GM18511 (cell line): ENCODE measurements around the gene IL23R.

ENCODE experiments used
- ATAC-seq: cut with Tn5 transposase; IDR thresholded peaks from one replicate; pipeline ENCODE4 v1.9.1; 2021; ENCODE audit warnings: mild to moderate bottlenecking, moderate library complexity; ENCODE audit not compliant: unreplicated experiment

Gene IL23R

DNA sequence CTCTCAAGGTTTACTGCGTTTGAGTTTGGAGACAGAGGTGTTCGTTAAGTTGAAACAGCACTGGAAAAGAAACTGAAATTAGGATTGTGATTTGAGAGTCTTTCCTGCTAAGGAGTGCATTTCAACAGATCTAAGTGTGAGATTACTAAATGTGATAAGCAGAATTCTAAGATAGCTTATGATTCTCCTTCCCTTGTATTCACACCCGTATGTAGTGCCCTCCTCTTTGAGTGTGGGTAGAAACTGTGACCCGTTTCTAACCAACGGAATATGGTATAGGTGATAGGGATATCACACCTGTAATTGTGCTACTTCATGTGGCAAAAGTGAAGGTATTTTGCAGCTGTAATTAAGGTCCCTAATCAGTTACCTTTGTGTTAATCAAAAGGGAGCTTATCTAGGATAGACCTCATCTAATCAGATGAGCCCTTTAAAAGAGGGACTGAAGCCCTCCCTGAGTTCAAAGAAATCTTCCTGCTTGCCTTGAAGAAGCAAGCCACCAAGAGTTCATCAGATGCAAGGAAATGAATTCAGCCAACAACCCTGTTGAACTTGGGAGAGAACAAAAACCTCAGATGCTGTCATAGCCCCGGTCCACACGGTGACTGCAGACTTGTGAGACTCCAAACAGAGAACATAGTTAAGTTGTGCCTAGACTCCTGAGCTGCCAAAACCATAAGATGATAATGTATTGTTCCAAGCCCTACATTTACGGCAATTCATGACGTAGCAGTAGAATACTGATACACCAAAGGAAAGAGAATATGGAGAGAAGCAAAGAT, 128.8 kb downstream of the IL23R start:
- no peak for ATAC-seq

DNA sequence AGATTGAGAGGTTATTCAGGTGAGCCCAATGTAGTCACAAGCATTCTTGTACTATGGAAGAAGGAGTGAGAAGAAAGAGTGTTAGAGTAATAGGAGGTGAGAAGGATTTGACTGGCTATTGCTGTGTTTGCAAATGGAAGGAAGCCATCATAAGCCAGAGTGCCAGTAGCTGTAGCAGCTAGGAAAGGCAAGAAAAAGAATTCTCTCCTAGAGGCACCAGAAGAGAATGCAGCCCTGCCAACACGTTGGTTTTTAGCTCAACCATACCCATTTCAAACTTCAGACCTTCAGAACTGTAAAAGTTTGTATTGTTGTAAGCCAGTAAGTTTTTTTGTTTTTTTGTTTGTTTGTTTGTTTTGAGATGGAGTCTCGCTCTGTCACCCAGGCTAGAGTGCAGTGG, 132.5 kb downstream of the IL23R start:
- no peak for ATAC-seq

DNA sequence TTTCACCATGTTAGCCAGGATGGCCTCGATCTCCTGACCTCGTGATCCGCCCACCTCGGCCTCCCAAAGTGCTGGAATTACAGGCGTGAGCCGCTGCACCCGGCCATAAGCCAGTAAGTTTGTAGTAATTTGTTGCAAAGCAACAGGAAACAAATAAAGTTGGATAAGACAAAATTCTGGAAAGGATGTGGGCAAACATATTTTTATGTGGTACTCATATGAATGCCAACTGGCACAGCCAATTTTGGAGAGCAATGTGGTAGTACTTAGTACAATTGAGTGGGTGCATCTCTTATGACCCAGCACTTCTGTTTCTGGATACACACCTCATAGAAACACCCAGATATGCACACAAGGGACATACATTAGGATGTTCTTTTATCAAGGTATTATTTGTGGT, 133.0 kb downstream of the IL23R start:
- ATAC-seq, result no peak

DNA sequence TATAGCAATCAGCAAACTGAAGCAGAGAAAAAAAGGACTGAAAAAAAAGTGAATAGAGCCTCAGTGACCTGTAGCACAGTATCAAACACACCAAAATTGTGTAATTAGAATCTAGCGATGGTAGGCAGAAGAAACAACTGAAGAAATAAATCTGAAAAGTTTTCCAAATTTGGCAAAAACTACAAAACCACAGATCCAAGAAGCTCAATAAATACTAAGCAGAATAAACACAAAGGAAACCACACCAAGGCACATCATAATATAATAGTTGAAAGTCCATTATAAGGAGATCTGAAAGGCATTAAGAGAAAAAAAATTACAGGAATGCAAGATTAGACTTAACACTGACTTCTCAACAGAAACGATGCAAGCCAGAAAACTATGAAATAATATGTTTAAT, 134.3 kb downstream of the IL23R start:
- no peak for ATAC-seq

- ATAC-seq, result no peak
Measured at GRCh38 chr1:67304023-67304422, 137.8 kb downstream of the IL23R start.

DNA sequence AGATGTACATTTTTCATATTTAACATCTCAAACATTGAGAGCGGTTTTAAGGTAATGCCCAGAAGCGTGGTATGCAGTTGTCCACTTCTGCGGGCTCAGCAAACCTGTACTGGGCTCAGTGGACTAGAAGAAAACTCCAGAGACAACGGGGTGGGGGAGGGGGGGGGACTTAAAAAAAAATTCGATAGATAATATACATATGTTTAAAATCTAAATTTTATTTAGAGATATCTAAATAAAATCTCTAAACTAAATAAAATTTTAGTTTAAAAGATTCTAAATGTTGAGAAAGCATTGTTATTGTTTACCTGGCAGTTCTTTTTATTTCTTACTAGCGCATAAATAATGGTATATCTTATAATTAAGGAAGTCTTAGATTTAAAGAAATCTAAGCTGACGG, 140.3 kb downstream of the IL23R start:
- ATAC-seq, result no peak

DNA sequence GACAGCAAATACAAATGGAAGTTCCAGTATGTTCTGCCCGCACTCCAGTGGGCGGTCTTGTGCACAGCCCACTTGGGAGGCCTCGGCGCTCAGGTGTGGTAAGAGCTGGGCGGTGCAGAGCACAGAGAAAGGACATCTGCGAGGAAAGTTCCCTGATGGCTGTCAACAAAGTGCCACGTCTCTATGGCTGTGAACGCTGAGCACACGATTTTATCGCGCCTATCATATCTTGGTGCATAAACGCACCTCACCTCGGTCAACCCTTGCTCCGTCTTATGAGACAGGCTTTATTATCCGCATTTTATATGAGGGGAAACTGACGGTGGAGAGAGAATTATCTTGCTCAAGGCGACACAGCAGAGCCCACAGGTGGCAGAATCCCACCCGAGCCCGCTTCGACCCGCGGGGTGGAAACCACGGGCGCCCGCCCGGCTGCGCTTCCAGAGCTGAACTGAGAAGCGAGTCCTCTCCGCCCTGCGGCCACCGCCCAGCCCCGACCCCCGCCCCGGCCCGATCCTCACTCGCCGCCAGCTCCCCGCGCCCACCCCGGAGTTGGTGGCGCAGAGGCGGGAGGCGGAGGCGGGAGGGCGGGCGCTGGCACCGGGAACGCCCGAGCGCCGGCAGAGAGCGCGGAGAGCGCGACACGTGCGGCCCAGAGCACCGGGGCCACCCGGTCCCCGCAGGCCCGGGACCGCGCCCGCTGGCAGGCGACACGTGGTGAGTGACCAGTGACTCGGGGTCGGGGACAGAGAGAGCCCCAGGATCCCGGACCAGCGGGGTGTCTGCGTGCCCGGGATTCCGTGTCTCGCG, 141.2 kb downstream of the IL23R start, which contains the start of gene IL12RB2:
Gene IL12RB2 (plus strand): TSS at position 623 of the 810 bp plus-strand sequence. CDS start 12,496 bp downstream, outside the sequence.
- peak; percentile 68 for ATAC-seq

DNA sequence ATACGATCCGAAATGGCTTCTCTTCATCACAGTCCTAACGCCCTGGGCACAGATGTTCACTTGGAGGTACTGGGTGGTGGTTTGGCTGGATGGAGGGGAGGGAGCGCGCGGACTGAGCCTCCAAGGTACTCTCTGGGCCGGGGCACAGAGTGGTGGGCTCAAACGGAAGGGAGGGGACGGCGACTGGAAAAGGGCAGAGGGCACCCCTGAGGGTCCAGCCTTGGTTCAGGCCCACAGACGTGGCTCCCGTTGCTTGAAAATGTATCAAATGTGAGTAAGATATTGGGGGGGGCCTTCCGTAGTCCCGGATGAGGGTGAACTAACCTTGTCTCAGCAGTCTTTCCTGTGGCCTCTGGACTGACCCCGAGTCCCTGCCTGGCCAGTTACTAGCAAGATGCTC, 141.9 kb downstream of the IL23R start:
- peak; percentile 35 for ATAC-seq
